ENCODE measurements around the gene TYMP.

TYMP gene

DNA sequence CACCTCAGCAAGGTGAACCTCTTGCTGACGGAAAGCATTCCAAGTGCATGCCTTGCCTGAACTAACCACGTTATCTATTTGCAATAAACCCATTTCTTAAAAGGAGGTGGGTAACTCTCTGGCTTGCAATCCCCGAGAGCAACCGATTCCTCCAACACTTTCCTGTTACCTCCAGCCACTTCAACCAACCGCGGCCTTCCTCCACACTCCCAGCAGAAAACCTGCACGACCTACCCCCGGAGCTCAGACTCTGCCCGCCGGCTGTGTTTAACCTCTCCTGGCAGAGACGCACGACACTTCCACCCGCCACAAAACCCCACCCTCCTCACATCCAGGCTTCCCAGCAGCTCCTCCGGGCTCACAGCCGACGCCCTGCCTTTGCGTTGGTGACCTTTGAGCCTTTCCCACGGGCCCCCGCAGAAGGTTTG, 5.1 kb downstream of the TYMP start:
- DNase-seq (ENCODE audit: low spot score), result no peak
- TF ChIP-seq CTCF (IDR thresholded peaks at IDR 0.05; ENCODE audit: borderline replicate concordance, control extremely low read depth, extremely low read depth, insufficient read depth, missing control alignments), result no peak
- in situ Hi-C loops (cut with MboI; ENCODE audit: low sequenced_read_pairs, unreplicated experiment), result no loop called here

DNA sequence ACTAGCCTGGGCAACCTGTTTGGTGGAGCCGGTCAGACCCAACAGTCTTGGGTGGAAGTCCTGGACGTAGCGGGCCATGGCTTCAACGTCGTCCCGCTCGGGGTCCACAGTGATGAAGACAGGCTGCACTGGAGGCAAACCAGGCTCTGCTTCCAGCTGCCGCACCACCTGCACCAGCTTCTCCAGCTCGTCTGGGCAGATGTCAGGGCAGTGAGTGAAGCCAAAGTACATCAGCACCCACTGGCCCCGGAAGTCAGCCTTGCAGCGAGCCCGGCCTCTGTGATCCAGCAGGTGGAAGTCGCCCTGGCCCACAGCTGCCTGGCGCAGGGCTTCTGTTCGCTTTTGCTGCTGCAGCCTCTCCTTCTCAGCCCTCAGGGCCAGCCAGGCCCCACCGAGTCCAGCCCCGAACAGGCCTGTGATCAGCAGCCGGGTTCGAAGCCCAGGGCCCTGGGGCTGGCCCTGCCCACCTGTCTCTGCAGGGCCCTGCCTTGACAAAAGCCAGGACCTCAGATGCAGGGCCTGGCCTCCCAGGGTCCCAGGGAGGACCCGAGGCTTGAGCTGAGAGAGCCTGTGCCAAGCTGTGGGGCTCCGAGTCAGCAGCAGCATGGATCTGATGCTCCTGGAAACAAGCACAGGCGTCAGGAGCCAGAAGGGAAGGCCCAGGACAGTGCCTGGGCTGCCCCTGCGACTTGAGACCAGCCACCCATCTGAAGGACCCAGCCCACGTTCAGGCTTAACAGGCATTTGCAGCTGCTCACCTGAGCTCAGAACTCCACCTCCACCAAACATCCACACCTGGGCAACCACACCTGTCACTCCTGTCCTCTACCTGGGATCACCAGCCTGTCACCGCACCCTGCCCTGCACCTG, 5.8 kb downstream of the TYMP start:
- no peak for TF ChIP-seq CTCF (IDR thresholded peaks at IDR 0.05; ENCODE audit: borderline replicate concordance, control extremely low read depth, extremely low read depth, insufficient read depth, missing control alignments)
- DNase-seq (ENCODE audit: low spot score), result no peak
- in situ Hi-C loops (cut with MboI; ENCODE audit: low sequenced_read_pairs, unreplicated experiment), result no loop called here

DNA sequence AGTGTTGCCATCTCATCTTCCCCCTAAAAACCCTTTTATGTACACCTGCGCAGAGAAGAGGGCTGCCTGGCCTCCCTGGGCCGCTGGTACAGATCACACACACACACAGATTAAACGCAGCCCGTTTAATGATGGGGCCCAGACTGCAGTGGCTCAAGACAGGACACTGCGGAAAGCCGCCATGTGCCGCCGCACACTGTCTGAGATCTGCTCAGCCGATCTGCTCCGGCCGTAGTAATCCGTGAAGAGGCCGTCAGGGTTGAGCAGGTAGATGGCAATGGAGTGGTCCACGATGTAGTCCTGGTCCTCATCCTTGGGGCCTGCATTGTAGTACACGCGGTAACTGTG, 6.4 kb downstream of the TYMP start:
- DNase-seq (ENCODE audit: low spot score), result no peak

GRCh38 chr22:50522806-50523438, 6.9 kb downstream of the TYMP start:
- DNase-seq (ENCODE audit: low spot score), result no peak
- in situ Hi-C loops (cut with MboI; ENCODE audit: low sequenced_read_pairs, unreplicated experiment), result no loop called here
- no peak for TF ChIP-seq CTCF (IDR thresholded peaks at IDR 0.05; ENCODE audit: borderline replicate concordance, control extremely low read depth, extremely low read depth, insufficient read depth, missing control alignments)

More for the DNA sequence above, 6.4 kb downstream of the TYMP start:
- TF ChIP-seq CTCF (IDR thresholded peaks at IDR 0.05; ENCODE audit: borderline replicate concordance, control extremely low read depth, extremely low read depth, insufficient read depth, missing control alignments), result no peak
- in situ Hi-C loops (cut with MboI; ENCODE audit: low sequenced_read_pairs, unreplicated experiment), result no loop called here

DNA sequence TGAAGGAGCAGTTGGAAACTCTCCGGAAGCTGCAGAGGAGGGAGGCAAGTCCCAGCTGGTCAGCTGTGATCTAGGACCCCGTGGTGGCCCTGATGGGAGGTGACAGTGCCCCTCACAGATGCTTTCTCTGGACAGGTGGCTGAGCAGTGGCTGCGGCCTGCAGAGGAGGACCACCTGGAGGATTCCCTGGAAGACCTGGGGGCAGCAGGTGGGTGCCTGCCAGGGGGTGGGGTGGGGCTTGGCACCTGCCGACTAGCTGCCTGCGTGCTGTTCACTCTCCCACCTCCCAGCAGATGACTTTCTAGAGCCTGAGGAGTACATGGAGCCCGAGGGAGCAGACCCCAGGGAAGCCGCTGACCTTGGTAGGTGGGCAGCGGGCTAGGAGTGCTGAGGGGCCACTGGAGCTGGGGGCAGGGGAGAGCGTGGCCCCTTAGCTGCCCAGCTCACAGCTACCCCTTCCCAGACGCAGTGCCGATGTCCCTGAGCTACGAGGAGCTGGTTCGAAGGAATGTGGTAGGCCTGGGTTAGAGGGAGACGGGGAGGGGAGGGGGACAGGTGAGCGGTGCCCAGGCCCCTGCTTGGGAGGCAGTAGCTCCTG, 7.5 kb downstream of the TYMP start:
- no peak for TF ChIP-seq CTCF (IDR thresholded peaks at IDR 0.05; ENCODE audit: borderline replicate concordance, control extremely low read depth, extremely low read depth, insufficient read depth, missing control alignments)
- in situ Hi-C loops (cut with MboI; ENCODE audit: low sequenced_read_pairs, unreplicated experiment), result no loop called here
- no peak for DNase-seq (ENCODE audit: low spot score)

GRCh38 chr22:50521710-50522109, 8.1 kb downstream of the TYMP start:
- no peak for DNase-seq (ENCODE audit: low spot score)
- TF ChIP-seq CTCF (IDR thresholded peaks at IDR 0.05; ENCODE audit: borderline replicate concordance, control extremely low read depth, extremely low read depth, insufficient read depth, missing control alignments), result no peak
- in situ Hi-C loops (cut with MboI; ENCODE audit: low sequenced_read_pairs, unreplicated experiment), result no loop called here

Measured in GM13976 (cell line).